Fibroblast of the aortic adventitia (primary cell): ENCODE measurements around the gene FOXA2. TPM values are rescaled to one million over a fixed set of nuclear protein-coding genes. Genes with fewer than 3 reads are reported as not detected.

Source experiments
- DNase-seq: peaks from one replicate; pipeline ENCODE4 v3.0.0-alpha.2; 2010; ENCODE audit warnings: low read depth
- H3K4me3 ChIP-seq: 2 replicates; pipeline ENCODE4 v1.5.1; 2011; ENCODE audit warnings: low read depth, mild to moderate bottlenecking, control low read depth, low read length, moderate library complexity
- CTCF ChIP-seq: IDR thresholded peaks from 2 replicates; pipeline ENCODE4 v1.5.1; 2011; ENCODE audit warnings: mild to moderate bottlenecking, low read length, control low read depth, inconsistent platforms; ENCODE audit not compliant: insufficient read depth
- total RNA-seq: library from RNA; depleted of rRNA; stranded (reverse); fragments of >200 nt; gene quantifications from 2 replicates; pipeline ENCODE4 v1.2.3, GENCODE V29; 2012; ENCODE audit warnings: low replicate concordance

The FOXA2 gene
- total RNA-seq, 1 donor, result not detected

GRCh38 chr20:22567944-22568871 lies 16.2 kb downstream of the FOXA2 start:
- no peak overlapping the region for H3K4me3 ChIP-seq
- TF ChIP-seq CTCF, result no peak
- no peak for DNase-seq

GRCh38 chr20:22566876-22567658 lies 17.3 kb downstream of the FOXA2 start:
- no peak for DNase-seq
- H3K4me3 ChIP-seq, result no peak overlapping the region
- TF ChIP-seq CTCF, result no peak

- no peak for TF ChIP-seq CTCF
- no peak overlapping the region for H3K4me3 ChIP-seq
- DNase-seq, result no peak
Measured at GRCh38 chr20:22563062-22563965, 21.1 kb downstream of the FOXA2 start.

GRCh38 chr20:22562620-22563019 lies 21.8 kb downstream of the FOXA2 start:
- H3K4me3 ChIP-seq, result no peak overlapping the region
- no peak for TF ChIP-seq CTCF
- DNase-seq, result no peak

GRCh38 chr20:22561965-22562577 lies 22.3 kb downstream of the FOXA2 start:
- no peak for TF ChIP-seq CTCF
- no peak overlapping the region for H3K4me3 ChIP-seq
- DNase-seq, result no peak

- no peak for DNase-seq
- no peak overlapping the region for H3K4me3 ChIP-seq
Measured at GRCh38 chr20:22560817-22561216, 23.6 kb downstream of the FOXA2 start.

More at GRCh38 chr20:22560817-22561216, 23.6 kb downstream of the FOXA2 start:
- no peak for TF ChIP-seq CTCF
